ENCODE measurements around the gene GCC1.
"Not testable (repeated sequence)": the region's sequence is repeated elsewhere in the genome, so short reads cannot be mapped to it uniquely, and the experiment has no call there.

The GCC1 gene

DNA sequence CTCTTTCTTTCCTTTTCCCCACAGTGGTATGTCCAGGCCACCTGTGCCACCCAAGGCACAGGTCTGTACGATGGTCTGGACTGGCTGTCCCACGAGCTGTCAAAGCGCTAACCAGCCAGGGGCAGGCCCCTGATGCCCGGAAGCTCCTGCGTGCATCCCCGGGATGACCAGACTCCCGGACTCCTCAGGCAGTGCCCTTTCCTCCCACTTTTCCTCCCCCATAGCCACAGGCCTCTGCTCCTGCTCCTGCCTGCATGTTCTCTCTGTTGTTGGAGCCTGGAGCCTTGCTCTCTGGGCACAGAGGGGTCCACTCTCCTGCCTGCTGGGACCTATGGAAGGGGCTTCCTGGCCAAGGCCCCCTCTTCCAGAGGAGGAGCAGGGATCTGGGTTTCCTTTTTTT lies 5.8 kb upstream of the GCC1 start:
- in situ Hi-C loops (cut with HindIII; ENCODE audit: low sequenced_read_pairs): no loop called here

- in situ Hi-C loops (cut with HindIII; ENCODE audit: low sequenced_read_pairs): no loop called here
Measured at GRCh38 chr7:127589896-127590295, 4.5 kb upstream of the GCC1 start.

- in situ Hi-C loops (cut with HindIII; ENCODE audit: low sequenced_read_pairs): no loop called here
Measured at GRCh38 chr7:127588697-127589482, 3.5 kb upstream of the GCC1 start.

DNA sequence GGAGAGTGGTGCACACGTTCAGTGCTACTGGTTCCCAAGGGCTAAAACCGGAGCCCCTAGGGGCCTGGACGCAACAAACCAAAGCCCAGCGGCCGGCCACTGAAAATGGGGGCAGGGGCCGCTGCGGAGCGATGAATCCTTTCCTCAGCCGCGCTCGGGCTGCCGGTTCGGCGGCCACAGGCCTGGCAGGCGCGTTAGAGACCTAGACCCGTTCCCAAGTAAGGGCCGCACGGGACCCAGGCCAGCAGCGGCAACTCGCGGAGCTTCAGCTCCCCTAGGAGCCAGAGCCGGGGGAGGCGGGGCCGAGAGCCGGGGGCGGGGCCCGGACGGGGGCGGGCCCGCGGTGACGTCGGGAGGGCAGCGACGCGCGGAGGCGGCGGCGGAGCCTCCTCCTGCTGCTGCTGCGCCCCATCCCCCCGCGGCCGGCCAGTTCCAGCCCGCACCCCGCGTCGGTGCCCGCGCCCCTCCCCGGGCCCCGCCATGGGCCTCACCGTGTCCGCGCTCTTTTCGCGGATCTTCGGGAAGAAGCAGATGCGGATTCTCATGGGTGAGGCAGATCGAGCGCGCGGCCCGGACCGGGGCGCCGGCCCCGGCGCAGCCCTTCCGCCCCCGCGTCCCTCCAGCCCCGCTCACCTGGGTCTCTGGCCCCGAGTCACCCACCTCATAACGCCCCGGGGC lies 2.8 kb upstream of the GCC1 start, which contains the start of gene ARF5:
Gene ARF5, plus strand, starts transcription at position 393 of the 678 bp plus-strand sequence. Its CDS starts 88 bp downstream, at position 481.
- in situ Hi-C loops (cut with HindIII; ENCODE audit: low sequenced_read_pairs): no loop called here

- in situ Hi-C loops (cut with HindIII; ENCODE audit: low sequenced_read_pairs): no loop called here
Measured at GRCh38 chr7:127587663-127588018, 2.2 kb upstream of the GCC1 start.

DNA sequence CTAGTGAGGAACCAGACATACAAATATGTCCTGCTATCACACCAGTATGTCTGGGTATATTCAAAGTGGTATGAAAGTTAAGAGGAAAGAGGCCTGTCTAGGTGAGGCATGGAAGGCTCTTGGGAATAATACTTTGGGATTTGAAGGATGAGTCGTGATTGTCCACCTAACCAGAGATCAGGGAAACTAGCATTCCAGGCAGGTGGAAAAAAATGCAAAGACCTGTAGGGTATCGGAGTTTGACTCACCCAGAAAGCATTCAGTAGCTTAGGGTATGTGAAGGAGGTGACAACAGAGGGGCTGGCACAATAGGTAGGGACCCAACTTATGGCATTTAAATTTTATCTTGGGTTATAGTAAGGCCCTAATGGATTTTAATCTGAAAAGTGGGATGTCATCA lies 950 bp upstream of the GCC1 start:
- in situ Hi-C loops (cut with HindIII; ENCODE audit: low sequenced_read_pairs): no loop called here

DNA sequence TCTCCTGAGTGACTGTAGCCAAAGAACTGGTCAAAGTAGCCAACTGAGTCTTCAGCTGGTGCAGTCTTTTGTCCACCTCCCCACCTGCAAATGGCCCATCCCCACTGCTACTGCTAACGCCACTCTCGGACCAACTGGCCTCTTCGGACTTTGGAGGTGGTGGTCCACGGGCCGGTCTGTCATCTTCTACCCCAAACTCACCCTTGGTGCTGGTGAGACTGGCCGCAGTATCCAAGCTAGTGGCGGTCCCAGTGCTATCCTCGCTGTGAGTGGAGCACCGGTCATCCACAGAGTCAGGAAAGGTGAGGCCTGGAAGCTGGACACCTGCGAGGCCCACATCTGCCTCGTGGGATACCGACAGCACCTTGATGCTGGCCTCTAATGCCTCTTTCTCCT lies 750 bp downstream of the GCC1 start:
- in situ Hi-C loops (cut with HindIII; ENCODE audit: low sequenced_read_pairs): no loop called here

- in situ Hi-C loops (cut with HindIII; ENCODE audit: low sequenced_read_pairs): no loop called here
Measured at GRCh38 chr7:127582361-127582760, 3.0 kb downstream of the GCC1 start.

DNA sequence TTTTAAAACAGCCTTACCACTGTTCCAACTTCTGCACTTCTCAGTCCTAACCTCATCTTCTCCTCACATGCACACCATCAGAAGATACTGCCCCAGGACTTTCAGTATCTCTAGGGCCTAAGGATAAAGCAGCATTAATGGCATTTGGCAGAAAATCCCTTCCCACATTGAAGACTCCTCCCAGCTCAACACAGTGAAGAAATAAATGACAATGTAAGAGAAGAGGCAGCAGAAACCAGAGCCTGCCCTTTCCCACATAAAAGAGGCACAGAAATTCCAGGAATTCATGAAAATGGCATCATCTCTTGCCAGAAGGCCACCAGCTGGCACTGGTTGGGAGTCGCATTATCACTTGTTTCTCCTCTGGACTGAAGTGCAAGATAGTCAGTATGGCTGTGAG lies 3.7 kb downstream of the GCC1 start:
- in situ Hi-C loops (cut with HindIII; ENCODE audit: low sequenced_read_pairs): no loop called here

DNA sequence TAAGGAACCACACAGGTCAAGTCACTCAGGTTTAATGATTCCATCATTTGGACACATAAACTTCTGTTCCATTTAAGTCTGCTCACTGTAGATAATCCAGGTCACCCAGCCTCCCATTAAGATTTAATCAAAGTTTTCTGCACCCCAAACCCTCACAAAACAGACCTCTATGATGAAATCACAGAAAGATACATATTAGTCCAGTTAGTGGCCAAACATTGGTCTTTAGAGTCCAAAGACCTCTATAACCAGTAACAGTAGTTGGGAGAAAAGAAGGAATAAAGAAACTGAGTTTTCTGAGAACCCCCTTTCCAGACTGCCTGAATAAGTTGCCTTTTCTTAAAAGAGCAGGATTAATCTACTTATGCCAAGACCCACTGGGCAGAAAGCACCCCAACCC lies 4.8 kb downstream of the GCC1 start:
- in situ Hi-C loops (cut with HindIII; ENCODE audit: low sequenced_read_pairs): no loop called here

DNA sequence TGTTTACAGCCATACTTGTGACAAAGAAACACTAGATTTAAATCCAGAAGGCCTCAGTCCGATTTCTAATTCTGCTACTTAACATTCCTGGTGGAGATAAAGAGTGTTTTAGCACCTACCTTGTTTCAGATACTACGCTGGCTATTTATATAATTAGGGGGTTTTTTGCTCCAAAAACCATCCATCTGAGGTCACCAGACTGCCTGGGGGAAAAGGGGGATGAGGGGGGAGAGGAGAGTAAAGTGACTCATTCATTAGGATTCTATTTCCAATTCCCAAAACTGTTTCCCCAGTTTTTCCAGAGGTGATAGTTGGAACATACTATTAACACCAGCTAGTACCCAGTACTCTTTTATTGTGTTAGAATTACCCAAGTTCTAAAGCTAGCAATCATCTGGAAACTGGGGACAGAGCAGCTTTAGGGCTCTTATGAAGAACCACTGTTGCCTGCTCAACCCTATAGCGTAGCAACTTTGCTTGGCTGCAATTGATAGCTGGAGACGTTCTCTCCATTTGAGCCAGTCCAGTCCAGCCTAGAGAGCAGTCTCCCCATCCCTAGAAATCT lies 6.6 kb downstream of the GCC1 start:
- in situ Hi-C loops (cut with HindIII; ENCODE audit: low sequenced_read_pairs): no loop called here

- in situ Hi-C loops (cut with HindIII; ENCODE audit: low sequenced_read_pairs): no loop called here
Measured at GRCh38 chr7:127578036-127578684, 7.2 kb downstream of the GCC1 start.

- in situ Hi-C loops (cut with HindIII; ENCODE audit: low sequenced_read_pairs): no loop called here
Measured at GRCh38 chr7:127571741-127572505, 13.5 kb downstream of the GCC1 start.

GRCh38 chr7:127568034-127568433 lies 17.4 kb downstream of the GCC1 start:
- in situ Hi-C loops (cut with HindIII; ENCODE audit: low sequenced_read_pairs): not testable (repeated sequence)

DNA sequence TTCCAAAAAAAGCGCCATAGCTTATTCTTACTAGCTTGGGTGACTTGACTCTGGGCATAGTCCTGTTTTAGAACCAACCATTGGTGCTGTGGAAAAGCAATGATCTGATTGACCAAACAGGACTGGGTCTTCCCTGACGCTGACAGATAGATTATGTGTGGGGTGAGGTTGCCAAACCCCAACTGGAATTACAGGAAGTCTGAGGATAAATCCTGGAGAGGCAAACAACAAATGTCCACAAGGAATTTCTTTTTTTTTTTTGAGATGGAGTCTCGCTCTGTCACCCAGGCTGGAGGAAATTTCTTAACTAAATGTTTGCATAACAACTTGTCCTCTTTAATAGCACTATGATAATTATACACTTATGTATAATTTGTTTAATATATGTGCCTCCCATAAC lies 19.2 kb downstream of the GCC1 start:
- in situ Hi-C loops (cut with HindIII; ENCODE audit: low sequenced_read_pairs): no loop called here

- in situ Hi-C loops (cut with HindIII; ENCODE audit: low sequenced_read_pairs): no loop called here
Measured at GRCh38 chr7:127557803-127558202, 27.6 kb downstream of the GCC1 start.

DNA sequence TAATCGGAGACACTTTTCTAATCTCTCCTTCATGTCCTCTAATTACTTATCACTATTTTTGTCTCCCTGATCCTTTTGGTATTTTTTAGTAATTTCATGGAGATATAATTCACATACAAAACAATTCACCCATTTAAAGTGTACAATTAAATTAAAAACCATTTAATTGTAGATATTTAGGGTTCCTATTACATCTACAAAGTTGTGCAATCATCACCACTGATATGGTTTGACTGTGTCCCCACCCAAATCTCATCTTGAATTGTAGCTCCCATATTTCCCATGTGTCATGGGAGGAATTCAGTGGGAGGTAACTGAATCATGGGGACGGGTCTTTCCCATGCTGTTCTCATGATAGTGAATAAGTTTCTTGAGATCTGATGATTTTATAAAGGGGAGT lies 29.0 kb downstream of the GCC1 start:
- in situ Hi-C loops (cut with HindIII; ENCODE audit: low sequenced_read_pairs): no loop called here

DNA sequence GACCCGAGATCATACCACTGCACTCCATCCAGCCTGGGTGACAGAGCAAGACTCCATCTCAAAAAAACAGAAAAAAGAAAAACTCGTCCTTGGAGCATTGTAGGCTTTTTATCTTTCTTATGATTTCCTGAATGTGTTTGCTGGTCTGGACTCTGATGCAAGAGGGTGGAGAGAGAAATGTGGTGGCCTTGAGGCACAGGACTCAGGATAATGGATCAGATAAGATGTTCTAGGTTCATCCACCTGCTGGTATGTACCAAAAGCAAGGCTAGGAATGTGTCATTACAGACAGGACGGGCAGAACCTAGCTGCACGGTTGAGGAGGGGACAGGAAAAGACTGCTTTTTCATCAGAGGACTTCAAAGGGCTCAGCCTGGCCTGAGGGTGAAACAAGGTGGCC lies 33.5 kb downstream of the GCC1 start:
- in situ Hi-C loops (cut with HindIII; ENCODE audit: low sequenced_read_pairs): no loop called here

- in situ Hi-C loops (cut with HindIII; ENCODE audit: low sequenced_read_pairs): no loop called here
Measured at GRCh38 chr7:127550247-127550646, 35.1 kb downstream of the GCC1 start.

DNA sequence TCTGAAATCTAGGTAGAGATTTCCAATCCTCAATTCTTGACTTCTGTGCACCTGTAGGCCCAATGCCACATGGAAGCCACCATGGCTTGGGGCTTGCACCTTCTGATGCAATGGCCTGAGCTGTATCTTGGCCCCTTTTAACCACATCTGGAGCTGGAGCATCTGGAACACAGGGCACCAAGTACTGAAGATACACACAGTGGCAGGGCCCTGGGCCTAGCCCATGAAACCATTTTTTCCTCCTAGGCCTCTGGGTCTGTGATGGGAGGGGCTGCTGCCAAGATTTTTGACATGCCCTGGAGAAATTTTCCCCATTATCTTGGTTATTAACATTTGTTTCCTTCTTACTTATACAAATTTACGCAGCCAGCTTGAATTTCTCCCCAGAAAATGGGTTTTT lies 39.1 kb downstream of the GCC1 start:
- in situ Hi-C loops (cut with HindIII; ENCODE audit: low sequenced_read_pairs): no loop called here

- in situ Hi-C loops (cut with HindIII; ENCODE audit: low sequenced_read_pairs): no loop called here
Measured at GRCh38 chr7:127541548-127541947, 43.8 kb downstream of the GCC1 start.
